Kidney capillary endothelial cell (primary cell): ENCODE data around the gene DDX6.
"Not testable (repeated sequence)": the region's sequence is repeated elsewhere in the genome, so short reads cannot be mapped to it uniquely, and the experiment has no call there.

ENCODE experiments used
- DNase-seq: peaks from one replicate; pipeline ENCODE4 v3.0.0-alpha.2; 2018; ENCODE audit warnings: low spot score

The DDX6 gene

GRCh38 chr11:118790357-118791110, 430 bp downstream of the DDX6 start:
- DNase-seq = peak; percentile 36

- peak; percentile 26 for DNase-seq
Measured at GRCh38 chr11:118789501-118790356, 1.2 kb downstream of the DDX6 start.

- DNase-seq = no peak
Measured at GRCh38 chr11:118786657-118787056, 4.3 kb downstream of the DDX6 start.

- no peak for DNase-seq
Measured at GRCh38 chr11:118785362-118785761, 5.6 kb downstream of the DDX6 start.

GRCh38 chr11:118783724-118784495, 7.1 kb downstream of the DDX6 start:
- DNase-seq = no peak

- DNase-seq = not testable (repeated sequence)
Measured at GRCh38 chr11:118783324-118783723, 7.6 kb downstream of the DDX6 start.

GRCh38 chr11:118778898-118779297, 12.1 kb downstream of the DDX6 start:
- DNase-seq = no peak

- no peak for DNase-seq
Measured at GRCh38 chr11:118774032-118774431, 16.9 kb downstream of the DDX6 start.

- DNase-seq = no peak
Measured at GRCh38 chr11:118771547-118772288, 19.2 kb downstream of the DDX6 start.

- no peak for DNase-seq
Measured at GRCh38 chr11:118768690-118769089, 22.3 kb downstream of the DDX6 start.

GRCh38 chr11:118766035-118766434, 24.9 kb downstream of the DDX6 start:
- DNase-seq = no peak

GRCh38 chr11:118765095-118765691, 25.8 kb downstream of the DDX6 start:
- DNase-seq = not testable (repeated sequence)

GRCh38 chr11:118763041-118763440, 27.9 kb downstream of the DDX6 start:
- DNase-seq = no peak

GRCh38 chr11:118761981-118762380, 29.0 kb downstream of the DDX6 start:
- DNase-seq = not testable (repeated sequence)

- DNase-seq = no peak
Measured at GRCh38 chr11:118757876-118758399, 33.0 kb downstream of the DDX6 start.

- no peak for DNase-seq
Measured at GRCh38 chr11:118752654-118753053, 38.3 kb downstream of the DDX6 start.

GRCh38 chr11:118749429-118749828, 41.5 kb downstream of the DDX6 start:
- DNase-seq = no peak

GRCh38 chr11:118748056-118748455, 42.9 kb downstream of the DDX6 start:
- no peak for DNase-seq

GRCh38 chr11:118746988-118747585, 43.9 kb downstream of the DDX6 start:
- no peak for DNase-seq

GRCh38 chr11:118744046-118744445, 46.9 kb downstream of the DDX6 start:
- no peak for DNase-seq

- DNase-seq = no peak
Measured at GRCh38 chr11:118742304-118742703, 48.7 kb downstream of the DDX6 start.
